ENCODE data around the gene MTRF1. TPM values are rescaled to one million over a fixed set of nuclear protein-coding genes. Genes with fewer than 3 reads are reported as not detected.
A peak's percentile ranks its signal among the peaks of the same experiment; 100 is the strongest.
"Not testable (repeated sequence)": the region's sequence is repeated elsewhere in the genome, so short reads cannot be mapped to it uniquely, and the experiment has no call there.

Gene MTRF1
- total and polyA plus RNA-seq, 12 donors = 6.8 to 27.4 (median 17.7) TPM

DNA sequence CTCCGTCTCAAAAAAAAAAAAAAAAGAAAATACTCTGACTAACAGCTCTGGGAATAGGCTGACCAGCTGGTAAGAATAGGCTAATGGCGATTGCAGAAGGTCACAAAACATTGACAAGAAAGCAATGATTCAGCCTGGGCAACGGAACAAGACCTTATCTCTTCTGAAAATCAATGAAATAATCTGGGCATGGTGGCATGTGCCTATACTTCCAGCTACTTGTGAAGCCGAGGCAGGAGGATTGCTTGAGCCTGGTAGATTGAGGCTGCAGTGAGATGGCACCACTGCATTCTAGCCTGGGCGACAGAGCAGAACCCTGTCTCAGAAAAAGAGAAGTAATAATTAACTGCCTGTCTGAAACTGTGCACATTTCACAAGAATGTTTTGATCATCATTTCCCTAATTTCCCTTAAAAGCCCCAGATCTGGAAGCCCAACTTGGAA lies 18.8 kb upstream of the MTRF1 start:
- DNase-seq = peak in 4 of 7 donors; percentile 29 to 52 (median 42)

DNA sequence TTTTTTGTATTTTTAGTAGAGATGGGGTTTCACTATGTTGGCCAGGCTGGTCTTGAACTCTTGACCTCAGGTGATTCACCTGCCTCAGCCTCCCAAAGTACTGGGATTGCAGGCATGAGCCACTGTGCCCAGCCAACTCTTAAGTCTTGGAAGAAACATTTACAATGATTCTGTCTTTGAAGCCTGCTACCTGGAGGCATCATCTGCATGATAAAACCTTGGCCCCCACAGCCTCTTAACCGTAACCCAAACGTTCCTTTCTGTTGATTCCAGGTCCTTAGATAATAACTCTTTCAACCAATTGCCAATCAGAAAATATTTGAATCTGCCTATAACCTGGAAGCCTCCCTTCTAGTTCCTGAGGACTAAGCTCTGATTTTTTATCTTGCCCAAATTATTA lies 15.8 kb upstream of the MTRF1 start:
- intact Hi-C loops (cut with DNase I); H3K27me3 ChIP-seq; H3K4me1 ChIP-seq (replicated peaks in 1 of 2); H3K36me3 ChIP-seq (replicated peaks in 1 of 2); H3K4me3 ChIP-seq; H3K9me3 ChIP-seq (replicated peaks in 1 of 3); H3K27ac ChIP-seq; DNase-seq: not testable (repeated sequence)
- WGBS, 4 donors = 52 to 77% (median 59%) methylated on average over 2 of the region's 2 CpGs

More for the DNA sequence above, 18.8 kb upstream of the MTRF1 start:
- Histone ChIP-seq H3K27ac (no peak overlapping the region), H3K36me3 (replicated peaks in 1 of 2) (no peaks in the 10 kb centered on the region), H3K4me3 (no peak overlapping the region), H3K9me3 (replicated peaks in 1 of 3) (no peaks in the 10 kb centered on the region), H3K27me3 (no peaks in the 10 kb centered on the region), H3K4me1 (replicated peaks in 1 of 2) (no peaks in the 10 kb centered on the region)
- WGBS, 4 donors = 35 to 49% (median 44%) methylated on average over 5 of the region's 5 CpGs
- TF ChIP-seq POLR2A (IDR thresholded peaks at IDR 0.05) = no peak
- TF ChIP-seq, protein P1, sequence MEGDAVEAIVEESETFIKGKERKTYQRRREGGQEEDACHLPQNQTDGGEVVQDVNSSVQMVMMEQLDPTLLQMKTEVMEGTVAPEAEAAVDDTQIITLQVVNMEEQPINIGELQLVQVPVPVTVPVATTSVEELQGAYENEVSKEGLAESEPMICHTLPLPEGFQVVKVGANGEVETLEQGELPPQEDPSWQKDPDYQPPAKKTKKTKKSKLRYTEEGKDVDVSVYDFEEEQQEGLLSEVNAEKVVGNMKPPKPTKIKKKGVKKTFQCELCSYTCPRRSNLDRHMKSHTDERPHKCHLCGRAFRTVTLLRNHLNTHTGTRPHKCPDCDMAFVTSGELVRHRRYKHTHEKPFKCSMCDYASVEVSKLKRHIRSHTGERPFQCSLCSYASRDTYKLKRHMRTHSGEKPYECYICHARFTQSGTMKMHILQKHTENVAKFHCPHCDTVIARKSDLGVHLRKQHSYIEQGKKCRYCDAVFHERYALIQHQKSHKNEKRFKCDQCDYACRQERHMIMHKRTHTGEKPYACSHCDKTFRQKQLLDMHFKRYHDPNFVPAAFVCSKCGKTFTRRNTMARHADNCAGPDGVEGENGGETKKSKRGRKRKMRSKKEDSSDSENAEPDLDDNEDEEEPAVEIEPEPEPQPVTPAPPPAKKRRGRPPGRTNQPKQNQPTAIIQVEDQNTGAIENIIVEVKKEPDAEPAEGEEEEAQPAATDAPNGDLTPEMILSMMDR (IDR thresholded peaks at IDR 0.05) = no peak
- intact Hi-C loops (cut with DNase I) = no loop called here

DNA sequence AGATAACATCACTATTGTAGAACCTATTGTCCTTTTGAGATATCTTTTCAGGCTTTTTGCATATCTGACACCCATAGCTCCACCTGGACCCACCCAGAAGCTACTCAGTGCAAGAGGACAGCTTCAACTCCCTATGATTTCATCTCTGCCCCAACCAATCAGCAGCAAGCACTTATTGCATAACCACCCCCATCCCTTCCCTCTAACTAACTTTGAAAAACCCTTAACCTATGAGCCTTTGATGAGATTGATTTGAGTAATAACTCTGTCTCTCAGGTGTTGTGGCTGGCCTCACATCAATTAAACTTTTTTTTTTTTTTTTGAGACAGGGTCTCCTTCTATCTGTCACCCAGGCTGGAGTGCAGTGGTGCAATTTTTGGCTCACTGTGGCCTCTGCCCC lies 13.4 kb upstream of the MTRF1 start:
- Histone ChIP-seq H3K27me3 (no peaks in the 10 kb centered on the region), H3K9me3 (replicated peaks in 1 of 3) (no peaks in the 10 kb centered on the region), H3K27ac (no peak overlapping the region), H3K36me3 (replicated peaks in 1 of 2) (no peaks in the 10 kb centered on the region), H3K4me1 (replicated peaks in 1 of 2) (no peaks in the 10 kb centered on the region), H3K4me3 (no peak overlapping the region)
- intact Hi-C loops (cut with DNase I) = no loop called here
- no peak for DNase-seq
- TF ChIP-seq, protein P1 (IDR thresholded peaks at IDR 0.05) = no peak
- no peak for TF ChIP-seq POLR2A (IDR thresholded peaks at IDR 0.05)

DNA sequence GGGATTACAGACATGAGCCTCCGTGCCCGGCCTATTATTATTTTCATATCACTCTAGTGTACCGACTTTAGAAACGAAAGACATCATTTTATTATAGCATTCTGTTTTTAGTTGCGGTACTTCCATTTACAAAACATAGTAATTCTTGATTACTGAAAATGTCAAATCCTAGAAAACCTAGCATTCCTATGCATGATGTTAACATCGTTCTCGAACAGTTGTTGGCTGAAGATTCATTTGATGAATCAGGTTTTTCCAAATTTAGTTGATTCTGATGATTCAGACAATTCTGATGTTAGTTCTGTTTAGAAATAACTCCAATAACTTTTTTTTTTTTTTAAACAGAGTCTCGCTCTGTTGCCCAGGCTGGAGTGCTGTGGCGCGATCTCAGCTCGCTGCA lies 11.5 kb upstream of the MTRF1 start:
- H3K4me3 ChIP-seq = no peak overlapping the region

More for the DNA sequence above, 11.5 kb upstream of the MTRF1 start:
- intact Hi-C loops (cut with DNase I) = no loop called here
- no peak for DNase-seq
- no peaks in the 10 kb centered on the region for H3K27me3 ChIP-seq
- H3K36me3 ChIP-seq (replicated peaks in 1 of 2) = no peaks in the 10 kb centered on the region
- no peak overlapping the region for H3K27ac ChIP-seq
- TF ChIP-seq, protein P1 (IDR thresholded peaks at IDR 0.05) = no peak
- TF ChIP-seq POLR2A (IDR thresholded peaks at IDR 0.05) = no peak
- H3K9me3 ChIP-seq (replicated peaks in 1 of 3) = peaks cover 0 to 1% (median 0%) of the 10 kb centered on the region in 3 donors
- no peaks in the 10 kb centered on the region for H3K4me1 ChIP-seq (replicated peaks in 1 of 2)
- WGBS, 4 donors = 85 to 89% (median 86%) methylated on average over 11 of the region's 11 CpGs
